Thyroid gland (tissue), 4 donors: ENCODE data around the gene SLC9A1.

ENCODE experiments used
- POLR2A ChIP-seq, 2 donors: fragments of 450-650 bp; IDR thresholded peaks; one replicate each; pipeline ENCODE4 v1.6.1; 2017; ENCODE audit warnings: antibody characterized with exemption in 2 of 2, mild to moderate bottlenecking in 2 of 2, moderate library complexity in 1 of 2
- TF ChIP-seq, protein P1 (sequence below), 6 experiments: fragments of 200-600 bp in 3 of 6; fragments of 450-650 bp in 3 of 6; sonication (generic) in 3 of 6; IDR thresholded peaks; one replicate each; pipeline ENCODE4 v1.5.1; 2016 to 2019; ENCODE audit warnings: antibody characterized with exemption in 6 of 6, mild to moderate bottlenecking in 2 of 6, inconsistent platforms in 1 of 6, moderate library complexity in 1 of 6

DNA sequence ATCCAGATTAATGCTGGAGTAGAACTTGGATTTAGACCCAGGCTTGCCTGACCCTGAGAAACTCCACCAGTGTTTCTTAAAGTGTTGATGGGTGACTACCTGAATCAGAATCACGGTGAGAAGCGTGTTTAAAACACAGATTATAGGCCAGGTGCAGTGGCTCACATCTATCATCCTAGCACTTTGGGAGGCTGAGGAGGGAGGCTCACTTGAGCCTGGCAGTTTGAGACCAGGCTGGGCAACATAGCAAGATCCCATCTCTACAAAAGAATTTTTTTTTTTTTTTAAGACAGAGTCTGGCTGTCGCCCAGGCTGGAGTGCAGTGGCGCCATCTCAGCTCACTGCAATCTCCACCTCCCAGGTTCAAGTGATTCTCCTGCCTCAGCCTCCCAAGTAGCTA lies 86.0 kb downstream of the SLC9A1 start:
- TF ChIP-seq, protein P1, sequence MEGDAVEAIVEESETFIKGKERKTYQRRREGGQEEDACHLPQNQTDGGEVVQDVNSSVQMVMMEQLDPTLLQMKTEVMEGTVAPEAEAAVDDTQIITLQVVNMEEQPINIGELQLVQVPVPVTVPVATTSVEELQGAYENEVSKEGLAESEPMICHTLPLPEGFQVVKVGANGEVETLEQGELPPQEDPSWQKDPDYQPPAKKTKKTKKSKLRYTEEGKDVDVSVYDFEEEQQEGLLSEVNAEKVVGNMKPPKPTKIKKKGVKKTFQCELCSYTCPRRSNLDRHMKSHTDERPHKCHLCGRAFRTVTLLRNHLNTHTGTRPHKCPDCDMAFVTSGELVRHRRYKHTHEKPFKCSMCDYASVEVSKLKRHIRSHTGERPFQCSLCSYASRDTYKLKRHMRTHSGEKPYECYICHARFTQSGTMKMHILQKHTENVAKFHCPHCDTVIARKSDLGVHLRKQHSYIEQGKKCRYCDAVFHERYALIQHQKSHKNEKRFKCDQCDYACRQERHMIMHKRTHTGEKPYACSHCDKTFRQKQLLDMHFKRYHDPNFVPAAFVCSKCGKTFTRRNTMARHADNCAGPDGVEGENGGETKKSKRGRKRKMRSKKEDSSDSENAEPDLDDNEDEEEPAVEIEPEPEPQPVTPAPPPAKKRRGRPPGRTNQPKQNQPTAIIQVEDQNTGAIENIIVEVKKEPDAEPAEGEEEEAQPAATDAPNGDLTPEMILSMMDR (IDR thresholded peaks at IDR 0.05) = no peak
- TF ChIP-seq POLR2A (IDR thresholded peaks at IDR 0.05) = no peak
